Measurements from ENCODE around the gene SYP. TPM values are rescaled to one million over a fixed set of nuclear protein-coding genes. Genes with fewer than 3 reads are reported as not detected.
"Not testable (repeated sequence)": the region's sequence is repeated elsewhere in the genome, so short reads cannot be mapped to it uniquely, and the experiment has no call there.

Gene SYP
- total and polyA plus RNA-seq, 9 of the 15 experiments (the other 6 are each of a cell fraction or from before 2014, with no cell fraction given) = 0.48 to 5.1 (median 2.6) TPM

DNA sequence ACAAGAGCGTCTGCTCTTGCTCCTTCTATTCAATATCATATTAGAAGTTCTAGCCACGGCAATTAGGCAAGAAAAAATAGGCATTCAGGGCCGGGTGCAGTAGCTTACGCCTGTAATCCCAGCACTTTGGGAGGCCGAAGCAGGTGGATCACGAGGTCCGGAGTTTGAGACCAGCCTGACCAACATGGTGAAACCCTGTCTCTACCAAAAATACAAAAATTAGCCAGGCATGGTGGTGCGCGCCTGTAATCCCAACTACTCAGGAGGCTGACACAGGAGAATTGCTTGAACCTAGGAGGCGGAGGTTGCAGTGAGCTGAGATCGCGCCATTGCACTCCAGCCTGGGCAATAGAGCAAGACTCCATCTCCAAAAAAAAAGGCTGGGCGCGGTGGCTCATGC lies 50.7 kb downstream of the SYP start:
- Histone ChIP-seq H3K36me3 (ENCODE audit: control insufficient read depth, insufficient read depth, low read length) (peaks cover 37% of the 10 kb centered on the region), H3K27ac (ENCODE audit: extremely low read depth, low read depth, low read length) (peak overlapping the region; percentile 98), H3K9ac (ENCODE audit: insufficient read depth in 1 of 2, low read depth in 2 of 2, low read length in 2 of 2) (peak overlapping the region; percentile 81 to 97; a peak in 3 of 4 replicates), H3K79me2 (ENCODE audit: control insufficient read depth, insufficient read depth, low read length) (peaks cover 69% of the 10 kb centered on the region), H3K4me3 (peak overlapping the region; percentile 54), H3K4me2 (ENCODE audit: insufficient read depth, low read length) (peak overlapping the region; percentile 94)
- H3K27me3 ChIP-seq (ENCODE audit: control insufficient read depth in 2 of 2, insufficient read depth in 2 of 2, low read length in 2 of 2); in situ Hi-C loops (cut with MboI); H3K9me1 ChIP-seq (ENCODE audit: control insufficient read depth, insufficient read depth, low read length); FAIRE-seq; H2AFZ ChIP-seq (ENCODE audit: low read depth, low read length); H3K4me1 ChIP-seq (replicated peaks in 1 of 2; ENCODE audit: control insufficient read depth in 2 of 2, insufficient read depth in 2 of 2, low read length in 2 of 2); H4K20me1 ChIP-seq (replicated peaks; ENCODE audit: control insufficient read depth, insufficient read depth, low read length); BruUV-seq (replicated peaks); H3K9me3 ChIP-seq (replicated peaks; ENCODE audit: control insufficient read depth, insufficient read depth, low read depth, low read length); CTCF ChIA-PET (ENCODE audit: low intra/inter-chr PET ratio): not testable (repeated sequence)
- WGBS (ENCODE audit: insufficient coverage, low coverage, missing lambda C conversion rate) = 11% methylated on average over 8 of the region's 14 CpGs
- intact Hi-C loops (cut with micrococcal nuclease) = loop anchor here (5.0 kb wide), 1 partner anchor 43 kb away; no protein-coding TSS in a partner anchor
- peak; percentile 6; the same call in 2 of the 3 replicates for ATAC-seq
- POLR2A ChIA-PET = interaction anchor here (1.0 to 1.1 kb wide), 2 partner anchors 43 to 187 kb away, joined by 3 read pairs; no protein-coding TSS in a partner anchor
- peak in 1 of 4 experiments; percentile 22 for DNase-seq (ENCODE audit: extremely low read depth in 1 of 4, low spot score in 3 of 4)
- TF ChIP-seq KLF6 (CRISPR knock-in tag; IDR thresholded peaks at IDR 0.05; ENCODE audit: borderline replicate concordance) = peak; percentile 30; the same call in 1 of the 2 replicates
- TF ChIP-seq ZNF121 (CRISPR knock-in tag; conservative IDR thresholded peaks at IDR 0.05) = peak; percentile 46; the same call in 1 of the 2 replicates
- 0 out of 2 replicates have a peak, but pooled peaks have one; percentile 2 for TF ChIP-seq ZNF766 (CRISPR knock-in tag; conservative IDR thresholded peaks at IDR 0.05)
- TF ChIP-seq, protein P1, sequence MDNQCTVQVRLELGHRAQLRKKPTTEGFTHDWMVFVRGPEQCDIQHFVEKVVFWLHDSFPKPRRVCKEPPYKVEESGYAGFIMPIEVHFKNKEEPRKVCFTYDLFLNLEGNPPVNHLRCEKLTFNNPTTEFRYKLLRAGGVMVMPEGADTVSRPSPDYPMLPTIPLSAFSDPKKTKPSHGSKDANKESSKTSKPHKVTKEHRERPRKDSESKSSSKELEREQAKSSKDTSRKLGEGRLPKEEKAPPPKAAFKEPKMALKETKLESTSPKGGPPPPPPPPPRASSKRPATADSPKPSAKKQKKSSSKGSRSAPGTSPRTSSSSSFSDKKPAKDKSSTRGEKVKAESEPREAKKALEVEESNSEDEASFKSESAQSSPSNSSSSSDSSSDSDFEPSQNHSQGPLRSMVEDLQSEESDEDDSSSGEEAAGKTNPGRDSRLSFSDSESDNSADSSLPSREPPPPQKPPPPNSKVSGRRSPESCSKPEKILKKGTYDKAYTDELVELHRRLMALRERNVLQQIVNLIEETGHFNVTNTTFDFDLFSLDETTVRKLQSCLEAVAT (IDR thresholded peaks at IDR 0.05) = peak in 1 of 2 experiments; percentile 19; a peak in 1 of 4 replicates
- TF ChIP-seq MCM7 (IDR thresholded peaks at IDR 0.05) = 0 out of 4 replicates have a peak, but pooled peaks of 1 of the 2 experiments have one; percentile 16
- TF ChIP-seq MEF2D (tag; conservative IDR thresholded peaks at IDR 0.05; ENCODE audit: low read depth) = peak; percentile 56
- TF ChIP-seq, protein P2, sequence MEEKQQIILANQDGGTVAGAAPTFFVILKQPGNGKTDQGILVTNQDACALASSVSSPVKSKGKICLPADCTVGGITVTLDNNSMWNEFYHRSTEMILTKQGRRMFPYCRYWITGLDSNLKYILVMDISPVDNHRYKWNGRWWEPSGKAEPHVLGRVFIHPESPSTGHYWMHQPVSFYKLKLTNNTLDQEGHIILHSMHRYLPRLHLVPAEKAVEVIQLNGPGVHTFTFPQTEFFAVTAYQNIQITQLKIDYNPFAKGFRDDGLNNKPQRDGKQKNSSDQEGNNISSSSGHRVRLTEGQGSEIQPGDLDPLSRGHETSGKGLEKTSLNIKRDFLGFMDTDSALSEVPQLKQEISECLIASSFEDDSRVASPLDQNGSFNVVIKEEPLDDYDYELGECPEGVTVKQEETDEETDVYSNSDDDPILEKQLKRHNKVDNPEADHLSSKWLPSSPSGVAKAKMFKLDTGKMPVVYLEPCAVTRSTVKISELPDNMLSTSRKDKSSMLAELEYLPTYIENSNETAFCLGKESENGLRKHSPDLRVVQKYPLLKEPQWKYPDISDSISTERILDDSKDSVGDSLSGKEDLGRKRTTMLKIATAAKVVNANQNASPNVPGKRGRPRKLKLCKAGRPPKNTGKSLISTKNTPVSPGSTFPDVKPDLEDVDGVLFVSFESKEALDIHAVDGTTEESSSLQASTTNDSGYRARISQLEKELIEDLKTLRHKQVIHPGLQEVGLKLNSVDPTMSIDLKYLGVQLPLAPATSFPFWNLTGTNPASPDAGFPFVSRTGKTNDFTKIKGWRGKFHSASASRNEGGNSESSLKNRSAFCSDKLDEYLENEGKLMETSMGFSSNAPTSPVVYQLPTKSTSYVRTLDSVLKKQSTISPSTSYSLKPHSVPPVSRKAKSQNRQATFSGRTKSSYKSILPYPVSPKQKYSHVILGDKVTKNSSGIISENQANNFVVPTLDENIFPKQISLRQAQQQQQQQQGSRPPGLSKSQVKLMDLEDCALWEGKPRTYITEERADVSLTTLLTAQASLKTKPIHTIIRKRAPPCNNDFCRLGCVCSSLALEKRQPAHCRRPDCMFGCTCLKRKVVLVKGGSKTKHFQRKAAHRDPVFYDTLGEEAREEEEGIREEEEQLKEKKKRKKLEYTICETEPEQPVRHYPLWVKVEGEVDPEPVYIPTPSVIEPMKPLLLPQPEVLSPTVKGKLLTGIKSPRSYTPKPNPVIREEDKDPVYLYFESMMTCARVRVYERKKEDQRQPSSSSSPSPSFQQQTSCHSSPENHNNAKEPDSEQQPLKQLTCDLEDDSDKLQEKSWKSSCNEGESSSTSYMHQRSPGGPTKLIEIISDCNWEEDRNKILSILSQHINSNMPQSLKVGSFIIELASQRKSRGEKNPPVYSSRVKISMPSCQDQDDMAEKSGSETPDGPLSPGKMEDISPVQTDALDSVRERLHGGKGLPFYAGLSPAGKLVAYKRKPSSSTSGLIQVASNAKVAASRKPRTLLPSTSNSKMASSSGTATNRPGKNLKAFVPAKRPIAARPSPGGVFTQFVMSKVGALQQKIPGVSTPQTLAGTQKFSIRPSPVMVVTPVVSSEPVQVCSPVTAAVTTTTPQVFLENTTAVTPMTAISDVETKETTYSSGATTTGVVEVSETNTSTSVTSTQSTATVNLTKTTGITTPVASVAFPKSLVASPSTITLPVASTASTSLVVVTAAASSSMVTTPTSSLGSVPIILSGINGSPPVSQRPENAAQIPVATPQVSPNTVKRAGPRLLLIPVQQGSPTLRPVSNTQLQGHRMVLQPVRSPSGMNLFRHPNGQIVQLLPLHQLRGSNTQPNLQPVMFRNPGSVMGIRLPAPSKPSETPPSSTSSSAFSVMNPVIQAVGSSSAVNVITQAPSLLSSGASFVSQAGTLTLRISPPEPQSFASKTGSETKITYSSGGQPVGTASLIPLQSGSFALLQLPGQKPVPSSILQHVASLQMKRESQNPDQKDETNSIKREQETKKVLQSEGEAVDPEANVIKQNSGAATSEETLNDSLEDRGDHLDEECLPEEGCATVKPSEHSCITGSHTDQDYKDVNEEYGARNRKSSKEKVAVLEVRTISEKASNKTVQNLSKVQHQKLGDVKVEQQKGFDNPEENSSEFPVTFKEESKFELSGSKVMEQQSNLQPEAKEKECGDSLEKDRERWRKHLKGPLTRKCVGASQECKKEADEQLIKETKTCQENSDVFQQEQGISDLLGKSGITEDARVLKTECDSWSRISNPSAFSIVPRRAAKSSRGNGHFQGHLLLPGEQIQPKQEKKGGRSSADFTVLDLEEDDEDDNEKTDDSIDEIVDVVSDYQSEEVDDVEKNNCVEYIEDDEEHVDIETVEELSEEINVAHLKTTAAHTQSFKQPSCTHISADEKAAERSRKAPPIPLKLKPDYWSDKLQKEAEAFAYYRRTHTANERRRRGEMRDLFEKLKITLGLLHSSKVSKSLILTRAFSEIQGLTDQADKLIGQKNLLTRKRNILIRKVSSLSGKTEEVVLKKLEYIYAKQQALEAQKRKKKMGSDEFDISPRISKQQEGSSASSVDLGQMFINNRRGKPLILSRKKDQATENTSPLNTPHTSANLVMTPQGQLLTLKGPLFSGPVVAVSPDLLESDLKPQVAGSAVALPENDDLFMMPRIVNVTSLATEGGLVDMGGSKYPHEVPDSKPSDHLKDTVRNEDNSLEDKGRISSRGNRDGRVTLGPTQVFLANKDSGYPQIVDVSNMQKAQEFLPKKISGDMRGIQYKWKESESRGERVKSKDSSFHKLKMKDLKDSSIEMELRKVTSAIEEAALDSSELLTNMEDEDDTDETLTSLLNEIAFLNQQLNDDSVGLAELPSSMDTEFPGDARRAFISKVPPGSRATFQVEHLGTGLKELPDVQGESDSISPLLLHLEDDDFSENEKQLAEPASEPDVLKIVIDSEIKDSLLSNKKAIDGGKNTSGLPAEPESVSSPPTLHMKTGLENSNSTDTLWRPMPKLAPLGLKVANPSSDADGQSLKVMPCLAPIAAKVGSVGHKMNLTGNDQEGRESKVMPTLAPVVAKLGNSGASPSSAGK (IDR thresholded peaks at IDR 0.05) = peak; percentile 46; the same call in 1 of the 2 replicates
